ENCODE data around the gene TSBP1.

Gene TSBP1

GRCh38 chr6:32371803-32372202, at the start of gene TSBP1:
Gene TSBP1, minus strand, starts transcription at chr6:32371903. Its CDS starts 197 bp downstream, at chr6:32371706.
- DNase-seq (ENCODE audit: low read depth), result no peak

- no peak for DNase-seq (ENCODE audit: low read depth)
Observed at GRCh38 chr6:32416036-32416435, 44.3 kb upstream of the TSBP1 start.

GRCh38 chr6:32415521-32416019, 43.9 kb upstream of the TSBP1 start:
- peak; percentile 52 for DNase-seq (ENCODE audit: low read depth)

GRCh38 chr6:32413427-32414047, 41.8 kb upstream of the TSBP1 start:
- peak; percentile 60 for DNase-seq (ENCODE audit: low read depth)

- no peak for DNase-seq (ENCODE audit: low read depth)
Observed at GRCh38 chr6:32411566-32412327, 40.0 kb upstream of the TSBP1 start.

GRCh38 chr6:32410906-32411305, 39.2 kb upstream of the TSBP1 start:
- DNase-seq (ENCODE audit: low read depth), result no peak

- no peak for DNase-seq (ENCODE audit: low read depth)
Observed at GRCh38 chr6:32406857-32407256, 35.2 kb upstream of the TSBP1 start, which contains the start of gene BTNL2. Gene BTNL2, minus strand, starts transcription at chr6:32407181. Its CDS starts 58 bp downstream, at chr6:32407123.

GRCh38 chr6:32406197-32406596, 34.5 kb upstream of the TSBP1 start:
- no peak for DNase-seq (ENCODE audit: low read depth)

GRCh38 chr6:32405656-32406055, 34.0 kb upstream of the TSBP1 start:
- DNase-seq (ENCODE audit: low read depth), result no peak

- no peak for DNase-seq (ENCODE audit: low read depth)
Observed at GRCh38 chr6:32402812-32403211, 31.1 kb upstream of the TSBP1 start.

GRCh38 chr6:32401284-32401963, 29.7 kb upstream of the TSBP1 start:
- DNase-seq (ENCODE audit: low read depth), result no peak

GRCh38 chr6:32397252-32397920, 25.7 kb upstream of the TSBP1 start:
- no peak for DNase-seq (ENCODE audit: low read depth)

- DNase-seq (ENCODE audit: low read depth), result no peak
Observed at GRCh38 chr6:32396028-32396427, 24.3 kb upstream of the TSBP1 start.

- peak; percentile 13 for DNase-seq (ENCODE audit: low read depth)
Observed at GRCh38 chr6:32393665-32394420, 22.1 kb upstream of the TSBP1 start.

- DNase-seq (ENCODE audit: low read depth), result no peak
Observed at GRCh38 chr6:32391505-32391904, 19.8 kb upstream of the TSBP1 start.

GRCh38 chr6:32387589-32388340, 16.1 kb upstream of the TSBP1 start:
- no peak for DNase-seq (ENCODE audit: low read depth)

GRCh38 chr6:32386040-32386439, 14.3 kb upstream of the TSBP1 start:
- no peak for DNase-seq (ENCODE audit: low read depth)

GRCh38 chr6:32382757-32383420, 11.2 kb upstream of the TSBP1 start:
- DNase-seq (ENCODE audit: low read depth), result no peak

- DNase-seq (ENCODE audit: low read depth), result no peak
Observed at GRCh38 chr6:32379545-32379944, 7.8 kb upstream of the TSBP1 start.
